Adrenal gland (tissue), 5 donors: Measurements from ENCODE around the gene IL1RAP.

Experiments
- POLR2A ChIP-seq, 2 donors: fragments of 450-650 bp; IDR thresholded peaks; one replicate each; pipeline ENCODE4 v1.6.1; 2017; ENCODE audit warnings: antibody characterized with exemption in 2 of 2, mild to moderate bottlenecking in 2 of 2, moderate library complexity in 1 of 2
- TF ChIP-seq, protein P1 (sequence below), 6 experiments: fragments of 450-650 bp in 4 of 6; fragments of 200-600 bp in 2 of 6; sonication (generic) in 1 of 6; IDR thresholded peaks; 1 replicate in 5 of 6; 2 replicates in 1 of 6; pipeline versions ENCODE4 v1.5.1 to v1.8.0; 2016 to 2021; ENCODE audit warnings: antibody characterized with exemption in 6 of 6, mild to moderate bottlenecking in 2 of 6, moderate library complexity in 1 of 6
- donor health status: DM: no; HTN: no; CAD: no.

DNA sequence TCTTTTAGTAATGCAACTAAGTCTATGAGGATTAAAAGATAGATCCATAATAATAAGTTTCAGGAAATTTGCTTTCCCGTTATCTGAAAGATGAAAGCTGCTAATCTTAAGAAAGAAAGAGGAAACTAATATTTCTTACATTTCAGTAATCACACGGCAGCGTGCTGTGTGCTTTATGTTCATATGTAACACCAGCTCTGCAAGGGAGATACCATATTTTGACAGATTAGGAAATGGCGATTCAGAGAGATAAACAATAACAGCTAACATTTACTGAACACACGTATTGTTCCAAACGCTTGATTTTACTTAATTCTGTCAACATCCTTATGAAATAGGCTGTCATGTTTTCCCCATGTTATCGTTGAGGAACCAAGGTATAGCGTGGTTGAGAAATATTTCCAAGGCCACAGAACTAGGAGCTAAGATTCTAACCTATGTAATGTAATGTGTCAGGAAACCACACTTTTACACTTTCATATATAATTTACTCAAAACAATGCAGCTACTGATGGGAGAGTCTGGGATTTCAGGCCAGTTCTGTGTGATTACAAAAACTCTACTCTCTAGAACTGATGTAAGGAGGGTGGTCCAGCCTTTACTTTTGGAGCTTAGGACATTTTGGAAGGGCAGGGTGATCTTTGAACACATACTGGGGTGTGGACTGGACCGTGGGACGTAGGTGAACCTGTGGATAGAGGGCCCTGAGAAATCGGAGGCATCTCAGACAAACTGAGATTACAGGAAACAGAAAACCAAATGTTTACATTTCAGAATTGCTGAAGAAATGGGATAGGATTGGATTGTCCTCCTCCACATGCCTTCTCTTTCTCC lies 100.6 kb downstream of the IL1RAP start:
- TF ChIP-seq, protein P1, sequence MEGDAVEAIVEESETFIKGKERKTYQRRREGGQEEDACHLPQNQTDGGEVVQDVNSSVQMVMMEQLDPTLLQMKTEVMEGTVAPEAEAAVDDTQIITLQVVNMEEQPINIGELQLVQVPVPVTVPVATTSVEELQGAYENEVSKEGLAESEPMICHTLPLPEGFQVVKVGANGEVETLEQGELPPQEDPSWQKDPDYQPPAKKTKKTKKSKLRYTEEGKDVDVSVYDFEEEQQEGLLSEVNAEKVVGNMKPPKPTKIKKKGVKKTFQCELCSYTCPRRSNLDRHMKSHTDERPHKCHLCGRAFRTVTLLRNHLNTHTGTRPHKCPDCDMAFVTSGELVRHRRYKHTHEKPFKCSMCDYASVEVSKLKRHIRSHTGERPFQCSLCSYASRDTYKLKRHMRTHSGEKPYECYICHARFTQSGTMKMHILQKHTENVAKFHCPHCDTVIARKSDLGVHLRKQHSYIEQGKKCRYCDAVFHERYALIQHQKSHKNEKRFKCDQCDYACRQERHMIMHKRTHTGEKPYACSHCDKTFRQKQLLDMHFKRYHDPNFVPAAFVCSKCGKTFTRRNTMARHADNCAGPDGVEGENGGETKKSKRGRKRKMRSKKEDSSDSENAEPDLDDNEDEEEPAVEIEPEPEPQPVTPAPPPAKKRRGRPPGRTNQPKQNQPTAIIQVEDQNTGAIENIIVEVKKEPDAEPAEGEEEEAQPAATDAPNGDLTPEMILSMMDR (IDR thresholded peaks at IDR 0.05) = no peak
- no peak for TF ChIP-seq POLR2A (IDR thresholded peaks at IDR 0.05)
